Activated CD4-positive, alpha-beta memory T cell treated with anti-CD3 and anti-CD28 coated beads, Interleukin-2, amount 10 ng/mL, durations not matched to agents 7 days and 5 days (primary cell): ENCODE results near the gene ANAPC16. TPM values are rescaled to one million over a fixed set of nuclear protein-coding genes. Genes with fewer than 3 reads are reported as not detected.
"Not testable (repeated sequence)": the region's sequence is repeated elsewhere in the genome, so short reads cannot be mapped to it uniquely, and the experiment has no call there.

ENCODE experiments used
- CTCF ChIA-PET: fragments of 350-600 bp; sonication (Branson Sonifier 250); formaldehyde crosslinking; loops from one replicate; lab custom pipeline; 2021; ENCODE audit warnings: antibody characterized with exemption, inconsistent platforms; lab: Charles Lee
- POLR2A ChIA-PET: fragments of 350-600 bp; sonication (Branson Sonifier 250); formaldehyde crosslinking; loops from one replicate; lab custom pipeline; 2021; ENCODE audit warnings: antibody characterized with exemption; lab: Charles Lee
- DNase-seq: peaks from one replicate; pipeline ENCODE4 v3.0.0-alpha.2; 2020
- H3K27ac Mint-ChIP-seq: one replicate; pipeline ENCODE4 v1.8.0; 2021; ENCODE audit warnings: mild to moderate bottlenecking, mixed read lengths
- H3K27me3 Mint-ChIP-seq: one replicate; pipeline ENCODE4 v1.8.0; 2021; ENCODE audit warnings: mixed read lengths
- H3K36me3 Mint-ChIP-seq: one replicate; pipeline ENCODE4 v1.8.0; 2021; ENCODE audit warnings: low read depth, mixed read lengths
- H3K4me1 Mint-ChIP-seq: one replicate; pipeline ENCODE4 v1.8.0; 2021; ENCODE audit warnings: mixed read lengths
- H3K4me3 Mint-ChIP-seq: one replicate; pipeline ENCODE4 v1.8.0; 2021; ENCODE audit warnings: mild to moderate bottlenecking, mixed read lengths
- H3K9me3 Mint-ChIP-seq: one replicate; pipeline ENCODE4 v1.8.0; 2021; ENCODE audit warnings: mixed read lengths
- total RNA-seq, 2 experiments: library from RNA; stranded (reverse); gene quantifications; one replicate each; pipeline ENCODE4 v1.2.3, GENCODE V29; 2021

Gene ANAPC16
- total RNA-seq, 2 experiments from 2014 or later = 94.2 to 101 TPM

GRCh38 chr10:72186258-72186981 is 29.4 kb upstream of the ANAPC16 start:
- DNase-seq = no peak
- Mint-ChIP-seq H3K36me3 (peaks cover 36% of the 10 kb centered on the region), H3K9me3 (peaks cover 7% of the 10 kb centered on the region), H3K4me3 (no peak overlapping the region), H3K27ac (no peak overlapping the region), H3K27me3 (no peaks in the 10 kb centered on the region), H3K4me1 (no peaks in the 10 kb centered on the region)
- CTCF ChIA-PET = interaction anchor here (0.7 kb wide), 1 partner anchor 1116 kb away, joined by 3 read pairs; no protein-coding TSS in a partner anchor
- POLR2A ChIA-PET = no interaction called here

- no peaks in the 10 kb centered on the region for H3K27me3 Mint-ChIP-seq
These were observed 28.9 kb upstream of the ANAPC16 start for GRCh38 chr10:72186982-72187330.

GRCh38 chr10:72194949-72195348 is 20.9 kb upstream of the ANAPC16 start:
- no peak for DNase-seq
- ChIA-PET CTCF (no interaction called here), POLR2A (no interaction called here)
- Mint-ChIP-seq H3K27me3 (no peaks in the 10 kb centered on the region), H3K4me3 (no peak overlapping the region), H3K36me3 (peaks cover 28% of the 10 kb centered on the region), H3K4me1 (no peaks in the 10 kb centered on the region), H3K27ac (peak overlapping the region; percentile 35), H3K9me3 (no peaks in the 10 kb centered on the region)

More at GRCh38 chr10:72186982-72187330, 28.9 kb upstream of the ANAPC16 start:
- DNase-seq = no peak
- Mint-ChIP-seq H3K9me3 (peaks cover 7% of the 10 kb centered on the region), H3K4me1 (no peaks in the 10 kb centered on the region), H3K36me3 (peaks cover 36% of the 10 kb centered on the region), H3K27ac (no peak overlapping the region), H3K4me3 (no peak overlapping the region)
- ChIA-PET POLR2A (no interaction called here), CTCF (interaction anchor here (0.7 kb wide), 1 partner anchor 1117 kb away, joined by 3 read pairs; no protein-coding TSS in a partner anchor)

DNA sequence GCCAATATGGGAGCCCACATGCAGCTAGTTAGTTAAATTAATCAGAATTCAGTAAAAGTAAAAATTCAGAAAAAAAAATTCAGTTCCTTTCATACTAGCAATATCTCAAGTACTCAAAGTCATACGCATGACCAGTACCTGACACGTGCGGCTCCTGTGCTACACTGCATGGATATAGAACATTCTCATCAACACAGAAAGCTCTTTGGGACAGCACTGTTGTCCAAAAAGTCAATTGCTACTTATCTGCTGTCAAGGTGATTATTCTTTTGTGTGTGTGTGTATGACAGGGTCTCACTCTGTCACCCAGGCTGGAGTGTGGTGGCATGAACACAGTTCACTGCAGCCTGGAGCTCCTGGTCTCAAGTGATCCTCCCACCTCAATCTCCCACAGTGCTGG is 14.9 kb upstream of the ANAPC16 start:
- ChIA-PET CTCF (interaction anchor here (0.7 kb wide), 1 partner anchor 138 kb away, joined by 3 read pairs; no protein-coding TSS in a partner anchor), POLR2A (no interaction called here)
- H3K27ac Mint-ChIP-seq = no peak overlapping the region
- no peak for DNase-seq
- H3K36me3 Mint-ChIP-seq = peaks cover 30% of the 10 kb centered on the region
- H3K4me3 Mint-ChIP-seq = no peak overlapping the region
- H3K4me1 Mint-ChIP-seq = no peaks in the 10 kb centered on the region
- H3K27me3 Mint-ChIP-seq = no peaks in the 10 kb centered on the region
- H3K9me3 Mint-ChIP-seq = no peaks in the 10 kb centered on the region

- H3K27me3 Mint-ChIP-seq = no peaks in the 10 kb centered on the region
- no peaks in the 10 kb centered on the region for H3K9me3 Mint-ChIP-seq
- DNase-seq = no peak
- H3K27ac Mint-ChIP-seq = no peak overlapping the region
- ChIA-PET POLR2A (no interaction called here), CTCF (interaction anchor here (0.7 kb wide), 1 partner anchor 138 kb away, joined by 3 read pairs; no protein-coding TSS in a partner anchor)
- H3K36me3 Mint-ChIP-seq = peaks cover 27% of the 10 kb centered on the region
- H3K4me3 Mint-ChIP-seq = no peak overlapping the region
- H3K4me1 Mint-ChIP-seq = no peaks in the 10 kb centered on the region
These were observed 14.5 kb upstream of the ANAPC16 start for GRCh38 chr10:72201293-72201692.

GRCh38 chr10:72204296-72204695 is 11.5 kb upstream of the ANAPC16 start:
- CTCF ChIA-PET = no interaction called here
- peaks cover 13% of the 10 kb centered on the region for H3K4me1 Mint-ChIP-seq
- H3K27me3 Mint-ChIP-seq = no peaks in the 10 kb centered on the region
- POLR2A ChIA-PET = no interaction called here
- no peak overlapping the region for H3K27ac Mint-ChIP-seq
- no peaks in the 10 kb centered on the region for H3K9me3 Mint-ChIP-seq
- no peak for DNase-seq
- H3K36me3 Mint-ChIP-seq = peaks cover 44% of the 10 kb centered on the region
- H3K4me3 Mint-ChIP-seq = no peak overlapping the region

- ChIA-PET CTCF (no interaction called here), POLR2A (no interaction called here)
- Mint-ChIP-seq H3K27ac (no peak overlapping the region), H3K27me3 (no peaks in the 10 kb centered on the region), H3K9me3 (no peaks in the 10 kb centered on the region), H3K4me3 (no peak overlapping the region), H3K36me3 (peaks cover 42% of the 10 kb centered on the region), H3K4me1 (peaks cover 14% of the 10 kb centered on the region)
- no peak for DNase-seq
These were observed 11.1 kb upstream of the ANAPC16 start for GRCh38 chr10:72204724-72205123.

DNA sequence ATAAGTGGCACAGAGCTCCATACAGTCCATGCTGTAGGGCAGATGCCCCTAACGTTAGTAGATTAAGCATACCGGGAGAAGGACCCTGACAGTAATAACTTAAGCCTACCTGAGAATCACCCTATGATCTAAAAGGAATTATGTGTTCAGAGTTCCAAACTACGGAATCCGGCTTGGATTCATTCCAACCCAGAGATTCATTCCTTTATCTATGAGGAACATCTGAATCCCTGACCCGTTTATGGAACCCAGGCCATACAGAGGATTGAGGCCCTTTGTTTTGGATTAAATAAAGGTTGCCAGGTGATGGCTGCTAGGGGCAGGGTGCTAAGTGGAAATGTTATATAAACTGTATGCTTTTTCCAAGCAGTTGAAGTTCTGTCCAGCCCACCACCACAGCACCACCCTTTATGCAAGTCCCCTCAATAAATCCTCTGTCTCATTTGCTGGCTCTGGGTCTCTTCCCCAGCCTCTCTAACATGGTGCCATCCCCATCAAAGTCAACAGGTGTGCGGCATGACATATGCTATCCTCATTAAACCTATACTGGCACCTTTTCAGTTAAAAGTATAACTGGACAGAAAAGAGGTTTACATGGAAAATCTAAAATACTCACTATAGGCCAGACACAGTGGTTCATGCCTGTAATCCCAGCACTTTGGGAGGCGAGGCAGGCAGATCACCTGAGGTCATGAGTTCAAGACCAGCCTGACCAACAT is 9.1 kb upstream of the ANAPC16 start:
- ChIA-PET CTCF (no interaction called here), POLR2A (no interaction called here)
- Mint-ChIP-seq H3K27me3 (no peaks in the 10 kb centered on the region), H3K9me3 (no peaks in the 10 kb centered on the region), H3K27ac (no peak overlapping the region), H3K4me3 (no peak overlapping the region), H3K36me3 (peaks cover 53% of the 10 kb centered on the region), H3K4me1 (peaks cover 23% of the 10 kb centered on the region)
- DNase-seq = no peak

DNA sequence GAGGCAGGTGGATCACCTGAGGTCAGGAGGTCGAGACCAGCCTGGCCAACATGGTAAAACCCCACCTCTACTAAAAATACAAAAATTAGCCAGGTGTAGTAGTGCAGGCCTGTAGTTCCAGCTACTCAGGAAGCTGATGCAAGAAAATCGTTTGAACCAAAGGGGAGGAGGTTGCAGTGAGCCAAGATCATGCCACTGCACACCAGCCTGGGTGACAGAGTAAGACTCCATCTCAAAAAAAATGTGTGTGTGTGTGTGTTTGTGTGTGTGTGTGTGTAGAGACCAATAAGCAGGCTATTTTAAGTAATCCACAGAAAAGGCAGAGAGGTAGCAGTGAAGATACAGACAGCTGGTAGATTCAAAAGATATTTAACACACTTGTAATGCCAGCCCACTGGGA is 7.3 kb upstream of the ANAPC16 start:
- peaks cover 31% of the 10 kb centered on the region for H3K4me1 Mint-ChIP-seq
- CTCF ChIA-PET = interaction anchor here (0.8 to 1.1 kb wide), 2 partner anchors 66 to 160 kb away, joined by 3 to 4 read pairs; no protein-coding TSS in a partner anchor
- not testable (repeated sequence) for H3K4me3 Mint-ChIP-seq, H3K27me3 Mint-ChIP-seq, H3K9me3 Mint-ChIP-seq
- peak overlapping the region; percentile 97 for H3K27ac Mint-ChIP-seq
- DNase-seq = peak; percentile 36
- H3K36me3 Mint-ChIP-seq = peaks cover 49% of the 10 kb centered on the region
- POLR2A ChIA-PET = interaction anchor here (0.9 kb wide), 2 partner anchors 10 to 127 kb away, joined by 3 read pairs; no protein-coding TSS in a partner anchor

GRCh38 chr10:72211381-72211780 is 4.4 kb upstream of the ANAPC16 start:
- ChIA-PET CTCF (interaction anchor here (0.6 to 1.3 kb wide), 3 partner anchors 30 to 162 kb away, joined by 3 to 5 read pairs (median 4); no protein-coding TSS in a partner anchor), POLR2A (interaction anchor here (0.7 to 1.0 kb wide), 2 partner anchors 36 to 661 kb away, joined by 3 to 4 read pairs; no protein-coding TSS in a partner anchor)
- H3K27ac Mint-ChIP-seq, H3K27me3 Mint-ChIP-seq, DNase-seq, H3K9me3 Mint-ChIP-seq, H3K4me3 Mint-ChIP-seq: not testable (repeated sequence)
- peaks cover 43% of the 10 kb centered on the region for H3K36me3 Mint-ChIP-seq
- H3K4me1 Mint-ChIP-seq = peaks cover 47% of the 10 kb centered on the region

DNA sequence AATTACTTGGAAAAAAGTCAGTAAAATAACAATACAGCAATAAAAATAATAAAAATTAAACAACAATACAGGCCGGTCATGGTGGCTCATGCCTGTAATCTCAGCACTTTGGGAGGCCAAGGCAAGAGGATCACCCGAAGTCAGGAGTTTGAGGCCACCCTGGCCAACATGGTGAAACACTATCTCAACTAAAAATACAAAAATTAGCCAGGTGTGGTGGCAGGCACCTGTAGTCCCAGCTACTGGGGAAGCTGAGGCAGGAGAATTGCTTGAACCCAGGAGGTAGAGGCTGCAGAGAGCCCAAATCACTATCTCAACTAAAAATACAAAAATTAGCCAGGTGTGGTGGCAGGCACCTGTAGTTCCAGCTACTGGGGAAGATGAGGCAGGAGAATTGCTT is 4.0 kb upstream of the ANAPC16 start:
- not testable (repeated sequence) for H3K27ac Mint-ChIP-seq, H3K4me3 Mint-ChIP-seq, H3K27me3 Mint-ChIP-seq, DNase-seq, H3K9me3 Mint-ChIP-seq
- peaks cover 40% of the 10 kb centered on the region for H3K36me3 Mint-ChIP-seq
- CTCF ChIA-PET = interaction anchor here (1.3 kb wide), 1 partner anchor 163 kb away, joined by 4 read pairs; no protein-coding TSS in a partner anchor
- H3K4me1 Mint-ChIP-seq = peaks cover 52% of the 10 kb centered on the region
- POLR2A ChIA-PET = interaction anchor here (0.7 to 1.0 kb wide), 2 partner anchors 36 to 660 kb away, joined by 3 to 4 read pairs; no protein-coding TSS in a partner anchor

DNA sequence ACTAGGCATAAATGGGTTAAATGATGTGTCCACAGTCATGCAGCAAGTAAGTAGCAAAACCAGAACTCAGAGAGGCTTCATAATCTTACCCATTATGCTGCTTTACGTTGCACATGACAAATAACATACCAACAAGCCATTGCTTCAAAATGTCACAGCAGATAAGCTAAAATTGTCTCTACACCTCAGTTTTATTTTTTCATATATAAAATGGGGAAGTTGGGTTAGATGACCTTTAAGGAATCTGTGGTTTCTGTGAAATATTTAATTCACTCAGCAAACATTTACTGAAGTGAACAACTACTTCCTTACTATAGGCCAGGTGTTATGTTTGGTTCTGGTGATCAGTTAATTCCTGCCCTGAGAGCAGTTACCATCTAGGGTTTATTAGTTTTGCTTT is 2.5 kb downstream of the ANAPC16 start:
- H3K36me3 Mint-ChIP-seq = peaks cover 32% of the 10 kb centered on the region
- POLR2A ChIA-PET = interaction anchor here (0.8 to 2.3 kb wide), 9 partner anchors 10 to 136 kb away, joined by 3 to 19 read pairs (median 4); partner anchors contain the start of genes DDIT4, DNAJB12 and SPOCK2
- H3K4me3 Mint-ChIP-seq = peak overlapping the region; percentile 62
- CTCF ChIA-PET = interaction anchor here (1.1 to 2.7 kb wide), 11 partner anchors 10 to 170 kb away, joined by 3 to 17 read pairs (median 6); partner anchors contain the start of gene DDIT4
- peak overlapping the region; percentile 69 for H3K27ac Mint-ChIP-seq
- DNase-seq = no peak
- H3K4me1 Mint-ChIP-seq = peaks cover 59% of the 10 kb centered on the region
- H3K9me3 Mint-ChIP-seq = no peaks in the 10 kb centered on the region
- H3K27me3 Mint-ChIP-seq = no peaks in the 10 kb centered on the region
